Keratinocyte (primary cell): Measurements from ENCODE around the gene CACNA2D2.

Experiments
- EZH2 ChIP-seq: IDR thresholded peaks from one replicate; pipeline ENCODE4 v1.6.1; 2012; ENCODE audit warnings: inconsistent platforms, mild to moderate bottlenecking, low read length, moderate library complexity
- TF ChIP-seq, protein P1 (sequence below), 3 experiments: IDR thresholded peaks in 1 of 3; conservative IDR thresholded peaks in 1 of 3; optimal IDR thresholded peaks in 1 of 3; 2 replicates in 2 of 3; 3 replicates in 1 of 3; pipeline versions ENCODE3 to v1.5.1; 2011; ENCODE audit warnings: low read length in 3 of 3, mild to moderate bottlenecking in 3 of 3, moderate library complexity in 2 of 3, control low read depth in 1 of 3, inconsistent platforms in 1 of 3; ENCODE audit not compliant: insufficient read depth in 2 of 3; ENCODE audit errors: extremely low read depth in 1 of 3

DNA sequence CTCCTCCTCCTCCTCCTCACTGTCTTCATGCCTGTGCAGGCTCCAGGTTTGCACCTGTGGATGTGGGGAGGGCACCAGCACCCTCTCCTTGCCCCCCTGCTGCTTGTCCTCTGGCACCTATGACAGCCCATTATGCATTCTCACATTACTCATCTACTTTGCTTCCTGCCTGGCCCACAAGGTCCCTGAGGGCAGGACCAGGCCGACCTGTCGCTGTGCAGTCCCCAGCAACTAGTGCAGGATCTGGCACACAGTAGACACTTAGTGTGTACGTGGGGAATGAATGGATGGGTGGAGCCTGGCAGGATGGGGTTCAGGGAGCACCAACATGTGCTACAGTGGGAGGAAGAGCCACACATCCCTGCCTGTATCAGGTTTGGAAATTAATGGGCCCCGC is 85.8 kb downstream of the CACNA2D2 start:
- TF ChIP-seq, protein P1, sequence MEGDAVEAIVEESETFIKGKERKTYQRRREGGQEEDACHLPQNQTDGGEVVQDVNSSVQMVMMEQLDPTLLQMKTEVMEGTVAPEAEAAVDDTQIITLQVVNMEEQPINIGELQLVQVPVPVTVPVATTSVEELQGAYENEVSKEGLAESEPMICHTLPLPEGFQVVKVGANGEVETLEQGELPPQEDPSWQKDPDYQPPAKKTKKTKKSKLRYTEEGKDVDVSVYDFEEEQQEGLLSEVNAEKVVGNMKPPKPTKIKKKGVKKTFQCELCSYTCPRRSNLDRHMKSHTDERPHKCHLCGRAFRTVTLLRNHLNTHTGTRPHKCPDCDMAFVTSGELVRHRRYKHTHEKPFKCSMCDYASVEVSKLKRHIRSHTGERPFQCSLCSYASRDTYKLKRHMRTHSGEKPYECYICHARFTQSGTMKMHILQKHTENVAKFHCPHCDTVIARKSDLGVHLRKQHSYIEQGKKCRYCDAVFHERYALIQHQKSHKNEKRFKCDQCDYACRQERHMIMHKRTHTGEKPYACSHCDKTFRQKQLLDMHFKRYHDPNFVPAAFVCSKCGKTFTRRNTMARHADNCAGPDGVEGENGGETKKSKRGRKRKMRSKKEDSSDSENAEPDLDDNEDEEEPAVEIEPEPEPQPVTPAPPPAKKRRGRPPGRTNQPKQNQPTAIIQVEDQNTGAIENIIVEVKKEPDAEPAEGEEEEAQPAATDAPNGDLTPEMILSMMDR (optimal IDR thresholded peaks at IDR 0.05 in 1 of 3, IDR thresholded peaks at IDR 0.05 in 1 of 3, conservative IDR thresholded peaks at IDR 0.05 in 1 of 3; ENCODE audit: extremely low read depth in 1 of 3, insufficient read depth in 2 of 3, low read length in 3 of 3) = no peak
- no peak for TF ChIP-seq EZH2
